T-helper 9 cell (primary cell): ENCODE results near the gene SLC9A1.

Experiments used
- DNase-seq: peaks from one replicate; pipeline ENCODE4 v3.0.0-alpha.2; 2020

The SLC9A1 gene

DNA sequence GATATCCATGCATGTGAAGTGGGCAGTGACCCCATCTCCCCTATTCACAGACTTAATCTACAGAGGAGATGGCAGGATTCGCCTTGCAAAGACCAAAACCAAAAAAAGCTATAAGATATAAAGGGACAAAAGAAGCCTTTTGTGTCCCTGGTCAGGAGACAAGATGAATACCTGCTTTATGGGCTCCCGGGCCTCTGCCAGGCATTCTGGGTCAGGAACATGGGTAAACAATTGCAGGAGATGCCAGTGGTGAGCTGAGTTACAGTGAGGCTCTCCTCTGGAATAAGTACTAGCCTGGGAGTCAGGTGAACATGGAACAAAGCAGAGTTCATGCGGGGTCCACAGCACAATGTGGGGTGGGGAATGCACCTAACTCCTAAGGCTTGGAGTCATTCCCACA is 4.7 kb downstream of the SLC9A1 start:
- no peak for DNase-seq

DNA sequence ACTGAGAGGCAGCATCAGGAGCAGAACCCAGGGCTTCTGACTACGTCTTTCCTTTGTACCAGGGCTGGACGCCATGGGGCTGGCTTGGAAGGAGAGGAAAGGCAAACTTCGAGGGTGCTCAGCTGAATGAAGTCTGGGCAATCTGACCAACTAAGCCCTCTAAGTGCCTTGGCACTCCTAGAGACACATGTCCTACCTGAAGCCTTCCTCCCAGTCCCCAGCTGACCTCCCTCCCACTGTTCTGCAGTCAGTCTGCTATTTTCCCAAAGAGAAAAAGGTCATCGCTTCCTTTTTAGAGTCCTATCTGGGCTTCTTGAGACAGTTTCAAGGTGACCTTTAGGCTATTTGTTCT is 5.2 kb downstream of the SLC9A1 start:
- DNase-seq = no peak

DNA sequence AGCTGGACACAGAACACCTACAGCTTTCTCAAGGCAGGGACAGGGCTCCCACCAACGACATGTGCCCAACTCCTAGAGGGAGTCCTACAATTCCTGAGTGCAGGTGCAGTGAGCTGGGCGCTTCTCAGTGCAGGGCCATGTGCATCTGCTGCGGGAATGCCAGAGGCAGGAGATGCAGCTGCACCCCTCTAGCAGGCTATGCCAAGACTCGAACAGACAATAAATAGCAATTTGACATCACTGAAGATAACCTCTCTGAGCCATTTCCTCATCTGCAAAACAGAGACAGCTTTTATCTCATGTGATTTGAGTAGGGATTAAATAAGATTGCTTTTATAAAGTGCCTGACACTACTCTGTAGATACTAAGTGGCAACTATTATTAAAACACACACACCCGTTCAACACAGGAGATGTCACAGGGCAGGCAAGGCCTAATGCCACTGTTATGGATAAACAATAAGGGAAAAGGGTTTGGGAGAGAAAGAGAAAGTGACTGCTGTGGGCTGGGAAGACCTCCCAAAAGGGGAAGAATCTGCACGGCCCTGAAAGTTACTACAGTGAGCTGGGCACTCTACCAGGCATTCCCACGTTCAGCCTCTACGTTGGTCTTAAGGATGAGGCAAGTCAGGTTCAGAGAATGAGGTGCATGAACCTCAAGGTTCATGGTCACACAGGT is 5.7 kb downstream of the SLC9A1 start:
- DNase-seq = no peak

DNA sequence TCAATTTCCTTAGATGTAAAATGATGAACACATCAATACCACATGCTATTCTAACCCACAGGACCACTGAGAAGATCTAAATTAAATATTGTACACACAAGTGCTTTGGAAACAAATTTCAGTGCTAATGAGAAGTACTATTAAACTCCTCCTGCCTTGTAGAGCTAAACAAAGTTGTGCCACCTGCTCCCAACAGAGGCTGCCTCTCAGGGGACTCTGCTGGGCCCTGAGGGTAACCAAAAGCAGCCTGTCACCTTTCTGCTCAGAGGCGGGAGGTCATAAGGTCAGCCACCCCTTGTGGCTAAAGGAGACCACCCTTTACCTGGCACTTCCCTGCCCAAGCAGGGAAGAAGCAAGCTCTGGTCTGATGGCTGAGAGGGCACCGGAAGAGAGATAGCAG is 6.3 kb downstream of the SLC9A1 start:
- DNase-seq = no peak

DNA sequence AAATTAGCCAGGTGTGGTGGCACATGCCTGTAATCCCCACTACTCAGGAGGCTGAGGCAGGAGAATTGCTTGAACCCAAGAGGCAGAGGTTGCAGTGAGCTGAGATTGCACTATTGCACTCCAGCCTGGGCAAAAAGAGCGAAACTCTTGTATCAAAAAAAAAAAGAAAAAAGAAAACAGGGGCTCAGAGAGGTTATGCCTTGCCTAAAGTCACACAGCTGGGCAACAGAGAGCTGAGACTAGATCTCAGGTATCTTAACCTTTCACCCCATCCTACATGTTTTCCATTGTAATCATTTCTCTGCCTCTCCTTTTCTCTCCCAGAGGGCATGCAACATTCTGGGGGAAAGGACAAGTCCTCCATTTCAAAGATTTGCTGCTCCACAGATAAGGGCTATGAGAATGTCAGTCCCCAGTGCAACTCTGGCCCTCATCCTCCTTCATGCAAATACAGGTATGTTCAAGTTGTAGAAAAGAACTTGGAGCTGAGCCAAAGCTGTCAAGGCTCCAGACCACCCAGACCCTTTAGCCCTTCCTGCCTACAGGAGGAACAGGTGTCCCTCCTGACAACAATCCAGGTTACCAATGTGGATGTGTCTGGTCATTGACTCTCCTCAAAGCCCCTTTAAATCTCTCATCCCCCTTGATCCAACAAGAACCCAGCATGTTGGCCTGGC is 6.9 kb downstream of the SLC9A1 start:
- DNase-seq = no peak

DNA sequence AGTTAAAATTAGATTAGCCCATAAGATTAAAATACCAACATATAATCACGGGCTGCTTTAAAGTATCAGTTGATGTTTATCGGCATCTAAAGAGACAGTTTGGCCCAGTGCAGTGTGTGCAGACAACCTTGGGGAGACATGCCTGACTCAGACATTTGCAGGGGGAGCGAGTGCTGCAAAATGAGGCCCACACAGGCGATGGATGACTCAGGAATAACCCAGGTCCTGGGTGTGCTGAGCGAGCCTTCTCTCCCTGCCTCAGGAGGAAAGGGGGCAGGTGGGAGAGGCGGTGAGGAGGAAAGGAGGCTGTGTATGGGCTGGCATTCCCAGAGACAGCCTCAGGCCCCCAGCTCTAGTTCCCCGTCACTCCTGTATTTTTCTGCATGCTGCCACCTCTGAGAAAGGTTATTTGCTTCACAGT is 9.0 kb downstream of the SLC9A1 start:
- no peak for DNase-seq

DNA sequence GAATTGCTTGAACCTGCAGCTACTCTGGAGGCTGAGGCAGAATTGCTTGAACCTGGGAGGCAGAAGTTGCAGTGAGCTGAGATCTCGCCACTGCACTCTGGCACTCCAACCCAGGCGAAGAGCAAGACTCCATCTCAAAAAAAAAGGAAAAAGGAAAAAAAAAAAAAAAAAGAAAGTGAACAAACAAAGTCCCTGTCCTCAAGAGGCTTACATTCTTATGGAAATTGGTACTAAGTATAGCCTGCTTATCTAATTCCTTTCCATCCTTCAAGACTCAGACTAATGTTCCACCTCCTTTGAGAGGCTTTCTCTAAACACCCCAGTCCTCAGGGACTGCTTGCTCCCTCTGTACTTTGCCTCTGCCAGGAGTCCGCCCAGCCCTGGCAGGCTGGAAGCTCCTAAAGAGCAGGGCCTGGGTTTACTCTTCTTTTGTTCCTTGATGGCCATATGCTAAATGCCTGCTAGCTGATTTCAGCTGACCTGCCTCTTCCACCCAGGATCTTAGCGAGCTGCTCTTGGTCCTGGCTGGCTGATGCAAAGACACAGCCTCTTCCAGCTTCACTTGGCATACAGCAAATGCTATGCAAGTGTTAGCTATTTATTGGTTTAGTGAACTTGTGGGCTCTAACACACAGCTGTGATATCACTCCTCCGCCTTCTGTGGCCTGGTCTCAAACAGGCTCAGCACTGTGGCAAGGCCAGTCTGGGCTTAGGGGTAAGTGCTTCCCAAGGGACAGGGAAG is 9.8 kb downstream of the SLC9A1 start:
- DNase-seq = no peak

DNA sequence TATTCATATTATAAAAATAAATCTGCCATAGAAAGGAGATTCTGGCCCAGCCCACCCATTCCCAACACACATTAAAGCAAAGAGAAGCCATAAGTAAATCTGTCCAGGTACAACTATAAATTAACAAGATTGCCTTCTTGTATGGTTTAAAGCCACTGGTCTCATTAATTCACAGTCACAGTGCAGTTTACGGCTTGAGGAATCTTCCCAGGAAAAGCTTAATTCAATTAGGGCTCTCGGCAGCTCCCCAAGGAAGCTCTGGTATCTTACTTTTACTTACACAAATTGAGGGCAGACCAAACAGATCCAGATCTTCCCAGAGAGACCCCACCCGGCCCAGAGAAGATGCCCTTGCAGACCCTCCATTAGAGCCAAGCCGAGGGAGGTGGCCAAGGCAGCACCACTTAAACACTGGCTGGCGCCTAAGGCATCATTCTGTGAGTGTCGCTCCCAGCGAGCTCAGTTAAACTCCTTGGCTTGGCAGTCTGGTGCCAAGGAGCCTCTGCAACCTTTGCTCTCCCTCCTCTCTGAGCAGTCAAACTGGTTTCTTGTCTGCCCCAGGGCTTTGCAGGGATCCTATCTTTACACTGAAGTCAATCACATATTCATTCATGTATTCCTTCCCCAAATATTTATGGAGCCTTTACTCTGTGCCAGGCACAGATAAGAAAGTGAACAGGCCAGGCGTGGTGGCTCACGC is 10.7 kb downstream of the SLC9A1 start:
- no peak for DNase-seq

DNA sequence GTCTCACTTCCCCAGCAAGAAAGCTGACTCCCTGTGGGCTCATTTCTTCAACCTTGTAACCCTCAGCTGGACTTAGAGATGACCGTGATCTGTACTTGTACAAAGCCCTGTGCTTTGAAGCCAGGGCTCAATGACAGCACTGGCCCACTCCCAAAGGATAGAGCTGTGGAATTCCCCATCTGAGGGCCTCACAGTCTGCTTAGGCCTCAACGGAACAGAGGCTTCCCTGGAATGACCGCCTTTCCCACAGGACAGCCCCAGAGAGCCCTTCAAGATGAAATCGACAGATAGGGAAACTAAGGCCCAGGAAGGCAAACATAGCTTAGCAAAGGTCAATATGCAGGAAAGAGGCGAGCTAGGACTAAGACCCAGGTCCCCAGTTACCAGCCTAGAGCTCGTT is 11.5 kb downstream of the SLC9A1 start:
- no peak for DNase-seq

DNA sequence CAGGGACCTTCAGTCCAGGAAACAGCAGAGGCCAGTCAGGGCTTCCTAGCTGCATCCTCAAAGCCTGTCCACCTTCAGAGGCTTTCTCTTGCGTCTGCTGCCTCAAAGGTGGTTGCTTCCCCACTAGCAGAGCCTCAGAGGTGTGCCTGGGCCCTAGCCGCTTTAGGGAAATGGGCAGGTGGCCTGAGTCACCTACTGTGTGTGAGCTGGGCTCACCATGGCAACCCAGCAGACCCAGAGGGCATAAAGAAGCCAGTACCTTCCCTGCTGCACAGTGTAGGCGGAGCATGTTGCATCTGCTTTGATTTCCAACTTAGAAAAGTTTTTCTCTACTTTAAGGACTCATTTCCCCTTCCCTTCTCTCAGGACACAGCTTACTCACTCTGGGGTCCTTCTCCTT is 12.5 kb downstream of the SLC9A1 start:
- no peak for DNase-seq

DNA sequence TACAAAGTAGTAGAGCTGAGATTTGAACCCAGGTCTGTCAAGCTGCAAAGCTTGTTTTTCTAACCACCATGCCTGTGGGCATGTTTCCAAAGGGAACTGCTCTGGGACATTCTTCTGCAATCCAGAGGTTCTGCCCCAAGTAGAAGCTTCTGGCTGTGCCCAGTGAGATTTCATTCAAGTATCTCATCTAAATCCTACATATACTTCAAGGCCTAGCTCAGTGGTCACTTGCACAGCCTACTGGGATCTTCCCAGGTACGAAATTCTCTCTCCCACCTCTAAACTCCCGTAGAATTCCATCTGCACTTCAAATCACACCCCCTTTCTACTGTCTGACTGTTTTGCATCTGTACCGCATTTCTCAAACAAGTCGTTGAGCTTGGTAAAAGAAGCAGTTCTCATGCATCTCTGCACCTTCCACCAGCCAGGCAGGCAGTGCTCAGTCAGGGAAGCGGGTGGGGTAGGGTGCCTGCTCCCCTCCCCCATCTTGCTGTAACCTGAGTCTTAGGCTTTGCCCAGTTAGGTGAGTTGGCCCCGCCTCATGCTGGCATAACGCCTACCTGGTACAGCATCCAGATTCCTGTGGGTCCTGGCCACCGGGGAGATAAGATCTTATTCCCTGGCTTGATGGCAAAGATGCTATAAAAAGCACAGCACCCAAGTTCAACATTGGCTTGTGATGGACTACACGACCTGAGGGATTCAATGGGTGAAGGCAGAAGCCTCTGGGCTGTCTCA is 13.5 kb downstream of the SLC9A1 start:
- no peak for DNase-seq

DNA sequence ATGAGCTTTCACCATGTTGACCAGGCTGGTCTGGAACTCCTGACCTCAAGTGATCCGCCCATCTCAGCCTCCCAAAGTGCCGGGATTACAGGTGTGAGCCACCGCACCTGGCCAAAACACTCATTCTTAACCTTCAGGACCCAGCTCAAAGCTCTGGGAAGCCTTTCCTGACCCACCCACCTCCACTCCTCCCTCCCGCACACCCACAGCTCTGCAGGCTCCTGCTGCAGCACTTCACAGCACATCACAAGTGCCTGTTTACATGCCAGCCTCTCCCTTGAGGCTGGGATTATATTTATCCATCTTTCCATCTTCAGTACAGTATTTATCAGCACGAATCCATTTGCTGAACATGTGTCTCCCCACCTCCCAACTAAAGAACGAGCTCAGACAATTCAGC is 14.9 kb downstream of the SLC9A1 start:
- DNase-seq = no peak

DNA sequence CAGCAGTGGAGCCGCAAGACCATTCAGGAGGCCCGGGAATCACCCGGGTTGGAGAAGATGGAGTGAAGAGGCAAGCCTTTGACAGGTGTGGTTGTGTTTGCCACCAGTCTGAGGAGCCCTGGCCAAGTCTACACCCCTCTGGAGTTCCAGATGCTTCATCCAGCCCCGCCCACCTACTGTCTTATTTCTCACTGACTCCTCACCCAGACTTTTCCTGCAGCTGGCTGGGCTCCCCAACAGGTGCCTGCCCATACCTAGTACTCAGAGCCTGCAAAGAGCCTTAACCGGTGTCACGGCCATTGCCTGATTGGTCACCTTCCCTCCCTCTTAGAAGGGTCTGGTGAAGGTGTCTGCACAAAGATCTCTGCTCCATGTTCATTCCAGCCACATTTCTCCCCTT is 16.0 kb downstream of the SLC9A1 start:
- DNase-seq = no peak

DNA sequence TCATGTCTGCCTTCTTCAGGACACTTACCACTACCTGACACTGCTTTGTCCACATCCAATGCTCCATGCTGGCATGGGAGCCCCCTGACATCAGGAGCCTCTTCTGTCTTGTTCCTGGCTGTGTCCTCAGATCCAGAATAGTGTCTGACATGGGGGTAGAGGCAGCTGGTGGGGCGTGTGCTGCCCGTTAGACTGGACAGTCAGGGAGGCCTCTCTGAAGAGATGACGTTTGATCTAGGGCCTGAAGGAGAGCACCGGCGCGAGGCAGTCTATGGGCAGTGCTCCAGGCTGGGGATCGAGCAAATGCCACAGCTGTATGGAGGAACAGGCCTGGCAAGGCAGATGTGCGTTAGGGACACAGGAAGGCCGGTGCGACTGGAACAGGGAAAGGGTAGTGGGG is 16.6 kb downstream of the SLC9A1 start:
- no peak for DNase-seq

DNA sequence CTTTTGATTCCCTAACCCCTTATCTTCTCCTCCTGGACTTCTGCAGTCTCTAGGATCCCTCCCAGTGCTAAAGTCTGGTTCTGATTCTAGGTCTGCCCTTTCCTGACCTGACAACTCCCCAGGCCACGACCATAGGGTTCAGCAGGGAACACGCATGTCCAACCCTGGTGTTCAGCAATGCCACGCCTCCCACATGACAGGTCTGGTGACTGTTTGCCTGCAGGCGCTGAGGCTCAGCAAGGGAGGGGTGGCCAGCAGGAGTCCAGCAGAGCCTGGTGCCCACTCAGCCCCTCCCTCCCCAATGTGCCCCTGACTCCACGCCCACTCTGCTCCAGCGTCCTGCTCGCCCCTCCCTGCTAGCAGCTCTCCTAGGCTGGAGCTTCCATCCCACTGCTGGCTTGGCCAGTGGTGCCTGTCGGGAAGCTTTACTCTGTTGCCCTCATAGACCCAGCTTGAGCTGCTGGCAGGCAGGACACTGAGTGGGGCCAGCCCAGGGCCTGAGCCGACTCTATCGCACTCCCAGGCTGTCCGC is 17.3 kb downstream of the SLC9A1 start:
- no peak for DNase-seq

DNA sequence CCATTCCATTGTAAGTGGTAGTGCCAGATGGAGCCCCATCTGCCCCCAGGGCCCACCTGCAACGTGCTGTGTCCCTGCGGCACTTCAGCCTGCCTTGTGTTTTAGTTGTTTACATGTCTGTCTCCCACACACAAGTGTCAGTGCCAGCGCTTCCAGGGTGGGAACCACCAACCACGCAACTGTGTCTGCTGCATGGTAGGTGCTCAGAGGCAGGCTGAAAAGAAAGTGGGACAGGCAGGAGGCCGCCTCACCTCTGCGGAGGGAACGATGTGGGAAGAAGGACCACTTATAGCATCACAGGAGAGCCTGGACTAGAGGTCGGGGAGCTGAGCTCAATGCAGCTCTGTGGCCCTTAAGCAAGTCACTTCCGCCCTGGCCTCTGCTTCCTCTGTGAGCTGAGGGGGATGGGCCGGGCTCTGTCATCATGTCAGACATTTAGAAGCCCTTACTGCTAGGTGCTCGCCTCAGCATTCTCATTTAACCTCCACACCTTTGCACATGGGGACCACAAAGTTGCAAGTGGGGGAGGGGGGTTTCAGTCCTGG is 17.9 kb downstream of the SLC9A1 start:
- DNase-seq = peak; percentile 60

DNA sequence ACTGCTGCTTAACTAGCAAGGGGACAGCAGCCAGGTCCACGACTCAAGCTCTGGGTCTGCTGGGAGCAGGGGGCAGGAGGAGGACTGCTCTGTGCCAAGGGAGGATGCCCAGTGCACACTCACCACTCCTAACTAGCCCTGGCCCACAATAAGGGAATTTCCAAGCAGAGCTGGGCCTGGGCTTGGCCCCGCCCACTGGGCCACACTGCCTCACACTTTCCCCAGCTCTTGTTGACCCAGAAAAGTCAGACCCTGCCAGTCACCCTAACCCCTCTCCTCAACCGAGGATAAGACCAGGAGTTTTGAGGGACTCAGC is 18.7 kb downstream of the SLC9A1 start:
- no peak for DNase-seq

DNA sequence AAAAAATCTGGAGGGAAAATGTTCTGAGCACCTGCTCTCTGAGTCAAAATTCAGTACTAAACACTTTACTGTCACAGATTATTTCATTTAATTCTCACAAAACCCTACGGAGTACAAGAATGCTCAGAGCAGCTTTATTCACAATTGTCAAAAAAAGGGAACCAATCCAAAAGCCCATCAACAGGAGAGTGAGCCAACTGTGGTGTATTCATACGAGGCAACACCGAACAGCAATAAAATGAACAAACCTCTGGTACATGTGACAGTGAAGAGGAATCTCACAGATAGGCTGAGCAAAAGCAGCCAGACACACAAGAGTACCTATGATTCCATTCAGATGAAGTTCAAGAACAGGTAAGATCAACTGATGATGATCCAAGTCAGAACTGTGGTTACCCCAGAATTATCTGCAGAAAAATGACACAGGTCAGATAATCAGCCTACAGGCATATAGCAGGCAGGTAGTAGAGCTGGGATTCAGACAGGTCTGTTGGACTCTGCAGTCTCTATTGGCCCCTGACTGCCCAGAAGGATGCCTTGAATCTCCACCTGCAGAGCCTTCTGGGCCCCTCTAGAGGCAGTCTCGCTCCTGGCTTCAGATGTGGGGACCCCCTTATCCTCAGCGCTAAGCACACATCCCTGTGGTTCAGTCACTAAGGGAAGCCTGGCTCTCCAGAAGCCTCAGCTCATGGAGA is 19.2 kb downstream of the SLC9A1 start:
- no peak for DNase-seq

DNA sequence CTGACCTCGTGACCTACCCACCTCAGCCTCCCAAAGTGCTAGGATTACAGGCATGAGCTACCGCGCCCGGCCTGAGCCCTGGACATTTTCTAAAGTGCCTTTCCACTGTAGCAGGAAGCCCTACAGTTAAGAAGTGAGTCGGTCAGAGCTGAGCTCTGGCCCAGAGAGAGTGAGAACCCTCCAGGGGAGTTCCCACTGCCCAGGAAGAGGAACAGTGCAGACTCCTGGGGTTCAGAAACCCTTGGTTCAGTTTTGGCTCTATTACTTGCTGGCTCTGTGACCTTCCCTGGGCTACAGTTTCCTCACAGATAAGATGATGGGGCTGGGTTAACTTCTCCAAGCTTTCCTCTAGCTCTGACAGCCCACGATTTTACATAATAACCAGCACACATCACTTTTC is 20.9 kb downstream of the SLC9A1 start:
- no peak for DNase-seq

DNA sequence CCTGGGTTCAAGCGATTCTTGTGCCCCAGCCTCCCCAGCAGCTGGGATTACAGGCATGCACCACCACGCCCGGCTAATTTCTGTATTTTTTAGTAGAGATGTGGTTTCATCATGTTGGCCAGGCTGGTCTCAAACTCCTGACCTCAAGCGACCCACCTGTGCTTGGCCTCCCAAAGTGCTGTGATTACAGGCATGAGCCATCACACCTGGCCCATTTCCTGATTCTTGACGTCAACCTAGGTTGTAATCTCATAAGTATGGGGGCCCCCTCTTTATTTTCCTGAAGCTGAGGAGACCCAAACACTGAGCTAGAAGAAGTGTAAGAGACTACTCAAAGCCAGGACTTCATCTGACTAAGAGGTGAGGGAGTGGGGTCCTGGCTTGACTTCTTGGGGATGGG is 21.8 kb downstream of the SLC9A1 start:
- DNase-seq = no peak

DNA sequence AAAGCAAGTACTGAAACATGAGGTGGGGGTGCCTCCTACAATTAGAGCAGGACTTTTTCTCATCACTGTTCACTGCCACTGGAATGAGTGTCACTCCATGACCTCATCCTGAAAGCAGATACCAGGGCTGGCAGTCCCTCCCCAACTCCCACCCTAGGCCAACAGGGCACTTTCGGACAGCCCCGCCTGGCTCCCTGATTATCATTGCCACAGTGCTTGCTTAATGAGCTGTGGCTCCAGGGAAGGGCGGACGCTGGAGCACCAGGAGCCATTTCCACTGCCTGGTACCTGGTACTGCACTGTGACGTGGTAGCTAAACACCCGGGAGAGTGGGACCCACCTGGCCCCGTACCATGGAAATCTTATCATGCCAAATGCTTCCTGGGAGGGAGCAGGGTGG is 22.3 kb downstream of the SLC9A1 start:
- no peak for DNase-seq

DNA sequence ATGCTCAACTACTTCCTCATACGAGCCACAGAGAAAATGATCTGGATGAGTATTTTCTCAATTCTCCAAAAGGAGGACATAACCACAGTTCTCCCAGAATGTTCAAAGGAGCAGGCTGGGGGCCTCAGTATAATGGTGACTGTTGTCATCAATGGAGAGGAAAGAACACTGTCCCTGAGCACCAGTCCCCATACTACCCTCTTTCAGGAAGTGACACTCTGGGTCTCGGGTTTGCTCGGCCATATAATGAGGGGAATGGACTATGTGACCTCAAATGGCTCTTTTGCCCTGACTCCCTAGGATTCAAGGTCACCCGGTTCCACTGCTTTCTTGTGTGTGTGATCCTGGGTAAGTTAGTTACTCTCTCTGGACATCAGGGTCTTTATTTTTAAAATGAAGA is 22.8 kb downstream of the SLC9A1 start:
- no peak for DNase-seq
